ENCODE data around the gene UBQLNL.

UBQLNL gene

GRCh38 chr11:5548440-5548839, 31.9 kb upstream of the UBQLNL start, which contains the start of gene OR52H1:
OR52H1 (minus strand) TSS chr11:5548540; CDS start chr11:5545505, 3,035 bp downstream.
- no peak for DNase-seq (ENCODE audit: low read depth in 1 of 2, low spot score in 1 of 2)
- H3K4me3 ChIP-seq (replicated peaks; ENCODE audit: insufficient read depth, low read length), result no peak within 1 kb of the TSS
- H3K27ac ChIP-seq (replicated peaks), result no peak within 1 kb of the TSS
- TF ChIP-seq SPI1 (IDR thresholded peaks at IDR 0.05; ENCODE audit: borderline replicate concordance, low read depth) (no peak), CTCF (IDR thresholded peaks at IDR 0.05; ENCODE audit: insufficient read depth, low read length) (no peak), GABPA (IDR thresholded peaks at IDR 0.05; ENCODE audit: low read depth) (no peak), REST (IDR thresholded peaks at IDR 0.05; ENCODE audit: insufficient replicate concordance, low read depth) (no peak), POLR2AphosphoS5 (IDR thresholded peaks at IDR 0.05; ENCODE audit: low read depth) (no peak)
- no peaks in the 10 kb centered on the region for H3K27me3 ChIP-seq (ENCODE audit: insufficient read depth, poor library complexity, severe bottlenecking)

DNA sequence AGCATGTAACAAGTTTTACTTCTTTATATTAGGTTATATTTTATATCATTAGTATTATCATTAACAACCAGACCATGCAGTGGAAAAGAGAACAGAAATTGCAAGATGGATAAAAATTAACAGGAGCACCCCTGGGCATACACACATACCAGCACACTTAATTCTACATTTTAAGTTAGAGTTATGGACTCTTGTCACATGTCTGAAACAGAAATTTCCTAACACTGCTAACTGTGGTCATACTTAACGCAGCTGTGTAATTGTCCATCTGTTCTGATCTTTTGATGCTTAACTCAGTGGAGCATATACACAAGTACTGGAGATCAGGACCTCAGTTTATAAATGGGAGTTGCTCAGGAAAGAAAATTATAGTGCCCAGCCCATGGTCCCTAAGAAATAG, 31.5 kb upstream of the UBQLNL start:
- H3K4me3 ChIP-seq (replicated peaks; ENCODE audit: insufficient read depth, low read length), result no peak overlapping the region
- TF ChIP-seq CTCF (IDR thresholded peaks at IDR 0.05; ENCODE audit: insufficient read depth, low read length) (no peak), REST (IDR thresholded peaks at IDR 0.05; ENCODE audit: insufficient replicate concordance, low read depth) (no peak), SPI1 (IDR thresholded peaks at IDR 0.05; ENCODE audit: borderline replicate concordance, low read depth) (no peak), POLR2AphosphoS5 (IDR thresholded peaks at IDR 0.05; ENCODE audit: low read depth) (no peak), GABPA (IDR thresholded peaks at IDR 0.05; ENCODE audit: low read depth) (no peak)
- DNase-seq (ENCODE audit: low read depth in 1 of 2, low spot score in 1 of 2), result no peak
- no peaks in the 10 kb centered on the region for H3K27me3 ChIP-seq (ENCODE audit: insufficient read depth, poor library complexity, severe bottlenecking)
- no peak overlapping the region for H3K27ac ChIP-seq (replicated peaks)

DNA sequence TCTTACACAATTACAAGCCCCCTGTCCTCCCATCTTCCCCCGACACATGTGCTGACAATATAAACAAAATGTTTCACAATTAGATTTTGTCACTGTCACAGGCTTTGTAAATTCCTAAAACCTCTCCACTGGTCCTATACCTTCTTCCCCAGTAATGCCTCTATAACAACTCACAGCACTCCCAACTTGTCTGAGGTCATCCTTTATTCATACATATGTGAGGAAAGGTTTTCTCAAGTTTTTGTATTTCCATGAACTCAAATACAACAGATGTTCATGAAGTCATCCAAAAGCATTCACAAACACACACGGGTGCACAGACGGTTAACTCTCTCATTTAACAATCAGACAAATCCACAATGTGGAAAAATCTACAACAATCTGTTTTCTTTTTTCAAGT, 30.0 kb upstream of the UBQLNL start:
- no peaks in the 10 kb centered on the region for H3K27me3 ChIP-seq (ENCODE audit: insufficient read depth, poor library complexity, severe bottlenecking)
- no peak for DNase-seq (ENCODE audit: low read depth in 1 of 2, low spot score in 1 of 2)
- TF ChIP-seq POLR2AphosphoS5 (IDR thresholded peaks at IDR 0.05; ENCODE audit: low read depth) (no peak), REST (IDR thresholded peaks at IDR 0.05; ENCODE audit: insufficient replicate concordance, low read depth) (no peak), GABPA (IDR thresholded peaks at IDR 0.05; ENCODE audit: low read depth) (no peak), CTCF (IDR thresholded peaks at IDR 0.05; ENCODE audit: insufficient read depth, low read length) (no peak)

More for the DNA sequence above, 30.0 kb upstream of the UBQLNL start:
- Histone ChIP-seq H3K27ac (replicated peaks) (no peak overlapping the region), H3K4me3 (replicated peaks; ENCODE audit: insufficient read depth, low read length) (no peak overlapping the region)

All from HL-60 (cell line).